Uterus (tissue), 2 donors: ENCODE data around the gene NME4.

Source experiments
- POLR2A ChIP-seq, 2 donors: fragments of 450-650 bp; IDR thresholded peaks; one replicate each; pipeline ENCODE4 v1.6.1; 2016; ENCODE audit warnings: antibody characterized with exemption in 2 of 2, mild to moderate bottlenecking in 1 of 2, moderate library complexity in 1 of 2
- TF ChIP-seq, protein P1 (sequence below), 4 experiments: fragments of 200-600 bp in 2 of 4; fragments of 450-650 bp in 2 of 4; sonication (generic) in 2 of 4; IDR thresholded peaks; one replicate each; pipeline ENCODE4 v1.5.1; 2016 to 2019; ENCODE audit warnings: antibody characterized with exemption in 4 of 4, mild to moderate bottlenecking in 2 of 4, moderate library complexity in 1 of 4

DNA sequence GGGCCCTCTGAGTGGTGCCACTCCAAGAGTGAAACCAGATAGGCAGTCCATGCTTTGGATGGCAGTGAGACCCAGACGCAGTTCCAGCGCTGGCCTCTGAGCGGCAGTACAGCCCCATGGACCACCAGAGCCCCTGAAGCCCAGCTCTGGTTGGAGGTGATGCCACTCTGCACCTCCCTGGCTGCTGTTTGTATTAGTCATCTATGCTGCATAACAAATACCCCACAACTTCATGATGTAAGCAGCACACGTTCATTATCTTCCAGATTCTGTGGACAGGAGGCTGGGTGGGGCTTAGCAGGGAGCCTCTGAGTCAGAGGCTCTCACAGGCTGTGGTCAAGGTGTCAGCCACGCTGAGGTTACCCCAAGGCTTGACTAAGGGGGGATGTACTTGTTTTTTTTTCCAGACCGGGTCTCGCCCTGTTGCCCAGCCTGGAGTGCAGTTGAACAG is 5.1 kb upstream of the NME4 start:
- no peak for TF ChIP-seq POLR2A (IDR thresholded peaks at IDR 0.05)
- TF ChIP-seq, protein P1, sequence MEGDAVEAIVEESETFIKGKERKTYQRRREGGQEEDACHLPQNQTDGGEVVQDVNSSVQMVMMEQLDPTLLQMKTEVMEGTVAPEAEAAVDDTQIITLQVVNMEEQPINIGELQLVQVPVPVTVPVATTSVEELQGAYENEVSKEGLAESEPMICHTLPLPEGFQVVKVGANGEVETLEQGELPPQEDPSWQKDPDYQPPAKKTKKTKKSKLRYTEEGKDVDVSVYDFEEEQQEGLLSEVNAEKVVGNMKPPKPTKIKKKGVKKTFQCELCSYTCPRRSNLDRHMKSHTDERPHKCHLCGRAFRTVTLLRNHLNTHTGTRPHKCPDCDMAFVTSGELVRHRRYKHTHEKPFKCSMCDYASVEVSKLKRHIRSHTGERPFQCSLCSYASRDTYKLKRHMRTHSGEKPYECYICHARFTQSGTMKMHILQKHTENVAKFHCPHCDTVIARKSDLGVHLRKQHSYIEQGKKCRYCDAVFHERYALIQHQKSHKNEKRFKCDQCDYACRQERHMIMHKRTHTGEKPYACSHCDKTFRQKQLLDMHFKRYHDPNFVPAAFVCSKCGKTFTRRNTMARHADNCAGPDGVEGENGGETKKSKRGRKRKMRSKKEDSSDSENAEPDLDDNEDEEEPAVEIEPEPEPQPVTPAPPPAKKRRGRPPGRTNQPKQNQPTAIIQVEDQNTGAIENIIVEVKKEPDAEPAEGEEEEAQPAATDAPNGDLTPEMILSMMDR (IDR thresholded peaks at IDR 0.05), result peak; percentile 16 to 59 (median 52)
